GM12891 (cell line): Measurements from ENCODE around the gene HOXB9.

Source experiments
- DNase-seq: peaks from one replicate; pipeline ENCODE4 v3.0.0; 2011; ENCODE audit warnings: low spot score; ENCODE audit not compliant: insufficient read length
- FAIRE-seq: peaks from 2 replicates; lab custom pipeline; 2011; peaks lifted over from hg19 to GRCh38; lab: Jason Lieb, UNC
- PAX5 ChIP-seq: IDR thresholded peaks from 2 replicates; pipeline ENCODE4 v1.6.1; 2011; ENCODE audit warnings: low read length, moderate library complexity, mild to moderate bottlenecking; ENCODE audit not compliant: insufficient read depth, severe bottlenecking
- POLR2A ChIP-seq: IDR thresholded peaks from 2 replicates; pipeline ENCODE4 v1.6.1; 2011; ENCODE audit warnings: low read depth, low read length, control low read depth
- POLR2AphosphoS5 ChIP-seq: IDR thresholded peaks from 2 replicates; pipeline ENCODE4 v1.6.1; 2011; ENCODE audit warnings: low read depth, low read length, control low read depth
- POU2F2 ChIP-seq: IDR thresholded peaks from 2 replicates; pipeline ENCODE4 v1.6.1; 2011; ENCODE audit warnings: low read depth, mild to moderate bottlenecking, control low read depth, low read length, moderate library complexity
- SPI1 ChIP-seq: IDR thresholded peaks from 2 replicates; pipeline ENCODE4 v1.6.1; 2011; ENCODE audit warnings: low read depth, low read length, control low read depth
- TAF1 ChIP-seq: IDR thresholded peaks from 2 replicates; pipeline ENCODE4 v1.6.1; 2011; ENCODE audit warnings: low read depth, low read length, control low read depth

The HOXB9 gene

DNA sequence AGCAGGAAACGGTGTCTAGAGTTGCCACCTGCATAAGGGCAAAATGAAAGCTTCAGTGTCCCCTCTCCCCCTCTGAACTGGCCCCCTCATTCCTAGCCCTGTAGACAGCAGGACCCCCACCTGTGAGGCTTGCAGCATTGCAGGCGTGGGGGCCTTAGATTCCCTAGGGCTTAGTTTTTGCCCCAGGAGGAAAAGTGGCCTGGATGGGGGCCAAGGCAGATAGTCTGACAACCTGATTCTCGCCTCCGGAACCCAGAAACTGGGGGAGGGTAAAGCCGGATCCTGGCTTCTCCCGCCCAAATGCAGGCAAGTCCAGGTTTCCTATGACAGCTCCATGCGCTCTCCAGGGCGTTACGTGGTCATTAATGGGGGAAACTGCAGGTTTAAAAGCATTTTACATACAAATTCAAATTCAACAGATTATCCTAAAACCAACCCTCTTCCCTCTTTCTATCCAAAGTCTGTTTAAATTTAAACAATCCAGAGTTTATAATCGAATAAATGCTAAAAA lies 20.7 kb downstream of the HOXB9 start:
- DNase-seq: no peak
- no peak for FAIRE-seq

DNA sequence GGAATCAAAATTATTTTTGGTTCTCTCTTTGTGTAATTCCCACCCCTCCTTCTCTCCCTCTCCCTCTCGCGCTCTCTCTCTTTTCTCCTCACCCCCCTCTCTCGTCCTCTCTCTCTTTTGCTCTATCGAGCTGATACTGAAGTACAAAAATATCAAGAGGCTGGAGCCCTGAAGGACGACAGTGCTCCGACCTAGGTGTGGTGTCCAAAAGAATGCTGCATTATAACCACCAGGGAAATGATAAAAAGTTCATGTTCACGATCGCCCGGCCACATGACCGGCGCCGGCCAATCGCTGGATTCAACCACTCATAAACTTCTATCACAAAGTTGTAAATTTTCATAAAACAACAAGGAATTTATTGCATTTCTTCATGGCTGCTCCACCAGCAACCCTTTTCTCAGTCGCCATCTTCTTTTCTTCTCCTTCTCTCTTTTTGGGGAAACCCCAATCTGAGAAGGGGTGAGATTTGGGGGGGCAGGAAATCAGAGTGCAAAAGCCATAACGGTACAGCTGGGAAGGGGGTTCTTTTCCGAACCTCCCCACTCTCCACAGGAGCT lies 21.3 kb downstream of the HOXB9 start, which contains the start of gene HOXB6:
Gene HOXB6, minus strand, starts transcription at position 217 of the 560 bp plus-strand sequence. CDS start 6,836 bp downstream, outside the sequence.
- FAIRE-seq (no peak), DNase-seq (no peak)
- TF ChIP-seq TAF1: no peak
- TF ChIP-seq POLR2AphosphoS5: no peak
- TF ChIP-seq PAX5: no peak
- no peak for TF ChIP-seq POU2F2
- no peak for TF ChIP-seq POLR2A

More for the DNA sequence above, 20.7 kb downstream of the HOXB9 start:
- TF ChIP-seq PAX5: no peak
- no peak for TF ChIP-seq POU2F2
- TF ChIP-seq TAF1: no peak
- TF ChIP-seq POLR2A: no peak
- no peak for TF ChIP-seq POLR2AphosphoS5
- TF ChIP-seq SPI1: no peak

DNA sequence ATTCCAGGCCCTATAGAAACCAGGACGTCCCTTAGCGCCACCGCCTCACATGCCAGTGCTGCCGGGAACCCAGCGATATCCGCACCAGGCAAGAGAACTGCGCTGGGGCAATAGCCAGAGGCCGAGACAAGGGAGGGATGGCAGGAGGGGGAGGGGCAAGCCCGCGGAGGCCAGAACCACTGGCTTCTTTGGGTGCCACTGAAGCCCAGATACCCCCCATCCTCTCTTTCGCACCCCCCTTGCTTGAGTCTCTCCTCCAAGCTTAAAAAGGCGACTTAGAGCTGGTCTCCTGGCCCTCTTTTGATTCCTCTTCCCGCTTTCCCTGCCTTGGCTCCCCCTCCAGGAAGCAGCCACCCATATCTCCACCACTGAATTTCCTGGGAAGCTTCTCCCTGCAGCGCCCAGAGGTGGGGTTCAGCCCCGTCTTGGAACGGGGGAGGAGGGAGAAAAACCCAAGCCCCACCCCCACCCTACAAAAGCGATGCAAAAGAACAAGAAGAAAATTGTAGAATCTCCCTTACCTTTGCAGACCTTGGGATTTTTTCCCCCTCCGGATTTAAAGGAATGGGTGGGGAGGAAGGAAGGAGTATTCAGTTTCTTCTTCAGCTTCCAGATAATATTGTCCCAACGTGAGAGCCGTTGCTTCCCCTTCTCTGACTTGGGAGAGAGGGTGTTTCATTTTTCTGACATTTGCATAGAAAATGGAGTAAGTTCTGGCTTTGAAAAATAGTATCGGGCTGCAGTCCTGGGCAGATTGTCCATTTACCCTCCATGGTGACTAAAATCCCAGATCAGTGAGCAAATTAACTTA lies 22.0 kb downstream of the HOXB9 start:
- FAIRE-seq (no peak), DNase-seq (no peak)
- TF ChIP-seq POLR2A (no peak), SPI1 (no peak), POU2F2 (no peak), TAF1 (no peak), POLR2AphosphoS5 (no peak), PAX5 (no peak)

DNA sequence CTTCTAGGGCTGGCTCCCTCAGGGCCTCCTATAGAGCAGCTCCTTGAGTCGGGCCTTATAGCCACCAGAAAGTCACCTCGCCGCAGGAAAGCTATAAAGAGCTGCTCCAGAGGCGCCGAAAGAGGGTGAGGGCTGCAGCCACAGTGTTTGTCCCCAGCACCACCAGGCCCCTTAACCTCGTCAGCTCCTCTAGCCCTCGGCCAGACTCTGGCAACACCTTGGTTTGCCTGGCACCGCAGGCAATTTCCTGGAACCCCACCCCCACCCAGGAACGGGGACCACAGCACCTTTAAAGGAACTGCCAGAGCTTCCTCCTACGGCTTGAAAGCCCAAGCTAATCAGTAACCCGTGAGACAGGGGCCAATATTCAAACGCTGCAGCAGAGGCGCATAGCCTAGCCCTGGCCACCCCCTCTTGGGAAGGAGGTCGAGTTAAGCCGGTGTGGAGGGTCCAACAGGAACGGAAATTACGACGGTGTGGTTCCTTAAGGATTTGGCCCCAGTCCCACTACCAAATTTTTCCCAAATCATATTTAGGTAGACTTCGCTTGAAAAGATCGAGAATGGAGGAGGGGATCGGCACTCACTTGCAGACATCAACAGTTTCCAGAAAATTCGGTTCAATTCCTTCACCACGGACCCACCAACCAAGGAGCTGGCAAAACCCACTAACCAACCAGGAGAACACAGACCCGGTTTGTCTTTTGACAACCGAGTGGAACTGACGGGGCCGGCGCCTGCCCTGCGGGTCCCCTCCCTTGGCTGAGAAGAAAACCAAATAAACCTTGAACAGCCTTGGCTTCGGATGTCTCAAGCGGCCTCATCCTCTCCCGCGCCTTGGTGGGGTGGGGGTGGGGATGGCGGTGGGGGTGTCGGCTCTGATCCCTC lies 24.4 kb downstream of the HOXB9 start:
- FAIRE-seq (no peak), DNase-seq (no peak)

DNA sequence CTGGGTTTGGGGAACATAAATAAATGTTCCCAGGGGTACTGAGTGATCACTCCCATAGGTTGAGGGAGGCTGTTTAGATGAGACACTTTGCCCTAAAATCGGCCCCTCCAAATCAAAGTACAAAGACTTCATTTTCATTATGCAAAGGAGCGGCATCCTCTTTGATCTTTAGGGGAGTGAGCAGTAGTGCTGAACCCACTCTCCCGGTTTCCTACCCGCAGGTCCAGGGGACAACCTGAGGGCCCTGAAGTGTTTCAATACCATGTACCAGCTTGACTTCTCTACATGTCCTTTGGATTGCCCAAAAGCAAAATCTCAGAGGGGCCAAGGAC lies 25.0 kb downstream of the HOXB9 start:
- no peak for FAIRE-seq

More for the DNA sequence above, 24.4 kb downstream of the HOXB9 start:
- TF ChIP-seq SPI1 (no peak), POLR2AphosphoS5 (no peak), PAX5 (no peak), POLR2A (no peak), TAF1 (no peak)

DNA sequence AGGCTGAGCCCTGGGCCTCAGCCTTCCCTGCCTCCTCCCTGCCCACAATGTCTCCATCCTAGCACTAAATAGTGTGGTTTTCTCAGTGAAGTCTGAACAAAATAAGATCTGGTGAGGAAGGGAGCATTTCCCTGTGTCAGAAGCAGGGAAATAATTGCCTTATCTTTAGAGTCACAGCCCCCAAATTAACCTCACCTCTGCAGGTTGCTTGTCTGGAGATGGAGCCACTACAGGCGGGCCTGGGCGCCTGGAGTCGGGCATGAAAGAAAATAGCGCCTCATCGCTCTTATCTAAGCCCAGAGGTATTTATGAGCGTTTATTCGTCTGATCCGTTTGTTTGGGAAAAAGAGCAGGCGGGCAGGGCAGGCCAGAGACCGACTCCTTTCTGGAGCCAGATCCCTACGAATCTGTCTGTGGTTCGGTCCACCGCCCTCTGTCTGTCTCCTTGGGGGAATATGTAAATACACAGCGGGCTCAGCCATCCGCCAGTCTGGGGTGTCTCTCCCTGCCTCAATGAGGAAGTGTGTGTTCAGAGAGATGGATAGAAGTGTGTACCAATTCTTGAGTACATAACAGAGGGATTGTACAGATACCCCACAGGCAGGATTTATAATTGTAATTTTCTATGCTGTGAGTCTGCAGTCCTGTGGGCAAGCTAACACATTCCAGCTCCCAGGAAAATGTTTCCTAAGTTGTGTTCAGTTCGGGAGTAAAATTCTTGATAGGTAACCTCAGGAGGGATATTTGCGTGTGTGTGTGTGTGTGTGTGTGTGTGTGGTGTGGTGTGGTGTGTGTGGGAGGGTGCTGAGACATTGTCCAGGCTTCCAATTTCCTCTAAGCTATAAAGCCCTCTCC lies 25.7 kb downstream of the HOXB9 start:
- TF ChIP-seq TAF1: no peak
- no peak for TF ChIP-seq SPI1
- TF ChIP-seq PAX5: no peak
- TF ChIP-seq POU2F2: no peak
- no peak for TF ChIP-seq POLR2A
- TF ChIP-seq POLR2AphosphoS5: no peak
- DNase-seq: no peak
- no peak for FAIRE-seq

More for the DNA sequence above, 25.0 kb downstream of the HOXB9 start:
- DNase-seq: no peak
- TF ChIP-seq SPI1: no peak
- TF ChIP-seq POLR2AphosphoS5: no peak

DNA sequence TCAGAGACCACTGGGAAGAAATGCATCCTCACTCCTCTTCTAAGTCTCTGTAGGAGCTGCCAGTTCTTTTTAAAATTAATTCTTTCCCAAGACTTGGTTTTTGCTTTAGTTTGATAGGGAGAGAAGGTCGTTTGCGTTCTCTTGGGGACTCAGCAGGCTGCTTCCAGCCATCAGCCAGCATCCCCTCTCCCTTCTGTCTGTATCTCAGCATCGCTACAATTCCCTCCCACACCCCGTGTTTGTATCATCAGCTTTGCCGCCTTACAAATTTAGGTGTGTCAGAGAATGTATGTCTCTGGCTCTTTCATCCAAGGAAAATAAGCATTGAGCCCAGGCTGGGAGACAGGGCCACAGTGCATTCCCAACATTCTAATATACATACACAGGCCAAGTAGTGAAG lies 26.8 kb downstream of the HOXB9 start:
- DNase-seq (no peak), FAIRE-seq (no peak)
- no peak for TF ChIP-seq PAX5
- no peak for TF ChIP-seq SPI1
- TF ChIP-seq POLR2AphosphoS5: no peak
- no peak for TF ChIP-seq POLR2A

DNA sequence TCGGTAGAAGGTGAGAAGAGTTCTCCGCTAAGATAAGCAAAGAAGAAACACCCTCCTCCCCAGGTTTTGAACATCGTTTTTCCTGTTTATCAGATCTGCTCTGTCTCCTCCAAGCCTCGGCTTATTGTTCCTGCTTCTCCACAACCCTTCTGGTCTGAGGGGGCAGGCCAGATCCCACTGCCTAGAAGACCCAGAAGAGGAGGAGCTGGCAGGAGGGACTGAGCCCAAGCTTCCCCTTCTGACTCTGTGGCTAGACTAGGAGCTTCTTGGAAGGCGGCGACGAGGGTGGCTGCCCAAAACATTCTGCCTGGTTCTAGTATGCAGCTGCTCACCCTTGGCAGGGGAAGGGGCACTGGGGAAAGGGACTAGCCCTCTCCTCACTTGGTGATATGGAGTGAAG lies 27.4 kb downstream of the HOXB9 start:
- DNase-seq (no peak), FAIRE-seq (no peak)
- TF ChIP-seq TAF1 (no peak), SPI1 (no peak), POLR2A (no peak), PAX5 (no peak), POLR2AphosphoS5 (no peak), POU2F2 (no peak)
